Thyroid gland (tissue), 4 donors: Measurements from ENCODE around the gene COL20A1. TPM values are rescaled to one million over a fixed set of nuclear protein-coding genes. Genes with fewer than 3 reads are reported as not detected.

Experiments
- DNase-seq, 2 donors: peaks; one replicate each; pipeline ENCODE4 v3.0.0-alpha.2; 2019
- H3K27ac ChIP-seq, 3 donors: fragments of 200-600 bp; sonication (generic); 1 replicate in 2 of 3; 2 replicates in 1 of 3; pipeline ENCODE4 v1.5.1; 2016 to 2019; ENCODE audit warnings: mild to moderate bottlenecking in 1 of 3, moderate library complexity in 1 of 3
- H3K27me3 ChIP-seq: fragments of 200-600 bp; sonication (generic); one replicate; pipeline ENCODE4 v1.5.1; 2019
- H3K36me3 ChIP-seq, 2 donors: fragments of 200-600 bp; sonication (generic); one replicate each; pipeline ENCODE4 v1.5.1; 2016 to 2019
- H3K4me1 ChIP-seq, 2 donors: fragments of 200-600 bp; sonication (generic); one replicate each; pipeline ENCODE4 v1.5.1; 2017 to 2019
- H3K4me3 ChIP-seq, 3 donors: fragments of 200-600 bp; sonication (generic); replicated peaks in 1 of 3; 1 replicate in 2 of 3; 2 replicates in 1 of 3; pipeline ENCODE4 v1.5.1; 2016; ENCODE audit warnings: mild to moderate bottlenecking in 1 of 3
- H3K9me3 ChIP-seq: fragments of 200-600 bp; sonication (generic); one replicate; pipeline ENCODE4 v1.5.1; 2017
- POLR2A ChIP-seq, 2 donors: fragments of 450-650 bp; IDR thresholded peaks; one replicate each; pipeline ENCODE4 v1.6.1; 2017; ENCODE audit warnings: antibody characterized with exemption in 2 of 2, mild to moderate bottlenecking in 2 of 2, moderate library complexity in 1 of 2
- WGBS, 2 donors: methylation state at CpG; one replicate each; pipeline ENCODE4 v1.1.5; 2017; 5-methylcytosine and 5-hydroxymethylcytosine counted together
- intact Hi-C: fragments of 100-400 bp; cut with DNase I; formaldehyde crosslinking; loops from one replicate; pipeline ENCODE4 v1.15.1; 2023
- total RNA-seq, 4 donors: library from RNA; depleted of rRNA; stranded (reverse); fragments of >200 nt; gene quantifications; one replicate each; pipeline ENCODE4 v1.2.3, GENCODE V29; 2016
- TF ChIP-seq, protein P1 (sequence below), 6 experiments: fragments of 200-600 bp in 3 of 6; fragments of 450-650 bp in 3 of 6; sonication (generic) in 3 of 6; IDR thresholded peaks; one replicate each; pipeline ENCODE4 v1.5.1; 2016 to 2019; ENCODE audit warnings: antibody characterized with exemption in 6 of 6, mild to moderate bottlenecking in 2 of 6, inconsistent platforms in 1 of 6, moderate library complexity in 1 of 6

Gene COL20A1
- total RNA-seq, 4 donors from 2014 or later: 0.13 TPM; not detected in 3

DNA sequence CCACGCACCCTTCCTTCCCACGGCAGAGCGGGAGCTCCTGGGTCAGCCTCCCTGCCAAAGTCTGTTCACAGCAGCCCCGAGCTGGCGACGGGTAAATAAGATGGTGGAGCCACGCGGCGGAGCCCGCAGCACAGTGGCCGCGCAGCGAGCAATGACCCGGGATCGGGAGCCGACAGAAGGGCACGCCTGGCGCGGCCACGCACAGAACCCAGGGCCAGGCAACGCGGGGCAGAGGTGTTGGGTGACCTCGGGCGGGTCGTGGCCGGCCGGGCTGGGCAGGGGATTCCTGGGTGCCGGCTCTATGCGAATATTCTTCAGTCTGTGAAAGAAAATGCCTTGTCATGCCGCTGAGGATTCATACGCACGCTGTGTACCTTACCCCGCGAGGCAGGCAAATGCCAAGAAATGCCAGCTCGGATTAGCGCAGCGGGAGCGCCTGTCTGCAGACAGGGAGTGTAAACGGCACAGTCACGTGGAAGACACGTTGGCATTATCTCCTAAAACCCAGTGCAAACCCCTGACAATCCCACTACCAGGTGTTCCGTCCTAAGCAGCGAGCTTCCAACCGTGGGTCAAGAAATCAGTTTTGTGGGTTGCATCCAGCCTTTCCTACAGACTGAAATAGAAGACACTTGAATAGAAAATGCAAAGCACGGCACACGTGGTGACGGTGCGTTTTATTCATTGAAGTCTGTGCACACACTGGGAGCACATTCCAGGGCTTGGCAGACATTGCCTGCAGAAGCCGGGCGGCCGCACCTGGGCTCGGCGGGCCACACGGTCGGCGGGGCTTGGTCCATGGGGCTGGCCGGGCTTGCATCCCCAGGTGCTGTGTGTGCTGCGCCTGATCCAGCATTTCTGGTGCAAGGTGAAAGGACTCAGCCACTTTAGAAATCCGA lies 49.8 kb downstream of the COL20A1 start:
- WGBS, 2 donors: 92 to 94% methylated on average over 50 to 59 of the region's 59 CpGs
- intact Hi-C loops: no loop called here
- H3K9me3 ChIP-seq: no peaks in the 10 kb centered on the region
- no peak overlapping the region for H3K27ac ChIP-seq
- no peak for DNase-seq
- H3K27me3 ChIP-seq: no peaks in the 10 kb centered on the region
- no peak for TF ChIP-seq POLR2A (IDR thresholded peaks at IDR 0.05)
- TF ChIP-seq, protein P1, sequence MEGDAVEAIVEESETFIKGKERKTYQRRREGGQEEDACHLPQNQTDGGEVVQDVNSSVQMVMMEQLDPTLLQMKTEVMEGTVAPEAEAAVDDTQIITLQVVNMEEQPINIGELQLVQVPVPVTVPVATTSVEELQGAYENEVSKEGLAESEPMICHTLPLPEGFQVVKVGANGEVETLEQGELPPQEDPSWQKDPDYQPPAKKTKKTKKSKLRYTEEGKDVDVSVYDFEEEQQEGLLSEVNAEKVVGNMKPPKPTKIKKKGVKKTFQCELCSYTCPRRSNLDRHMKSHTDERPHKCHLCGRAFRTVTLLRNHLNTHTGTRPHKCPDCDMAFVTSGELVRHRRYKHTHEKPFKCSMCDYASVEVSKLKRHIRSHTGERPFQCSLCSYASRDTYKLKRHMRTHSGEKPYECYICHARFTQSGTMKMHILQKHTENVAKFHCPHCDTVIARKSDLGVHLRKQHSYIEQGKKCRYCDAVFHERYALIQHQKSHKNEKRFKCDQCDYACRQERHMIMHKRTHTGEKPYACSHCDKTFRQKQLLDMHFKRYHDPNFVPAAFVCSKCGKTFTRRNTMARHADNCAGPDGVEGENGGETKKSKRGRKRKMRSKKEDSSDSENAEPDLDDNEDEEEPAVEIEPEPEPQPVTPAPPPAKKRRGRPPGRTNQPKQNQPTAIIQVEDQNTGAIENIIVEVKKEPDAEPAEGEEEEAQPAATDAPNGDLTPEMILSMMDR (IDR thresholded peaks at IDR 0.05): no peak
- no peaks in the 10 kb centered on the region for H3K36me3 ChIP-seq
- peaks cover 11 to 17% of the 10 kb centered on the region in 2 donors for H3K4me1 ChIP-seq
- H3K4me3 ChIP-seq: no peak overlapping the region

DNA sequence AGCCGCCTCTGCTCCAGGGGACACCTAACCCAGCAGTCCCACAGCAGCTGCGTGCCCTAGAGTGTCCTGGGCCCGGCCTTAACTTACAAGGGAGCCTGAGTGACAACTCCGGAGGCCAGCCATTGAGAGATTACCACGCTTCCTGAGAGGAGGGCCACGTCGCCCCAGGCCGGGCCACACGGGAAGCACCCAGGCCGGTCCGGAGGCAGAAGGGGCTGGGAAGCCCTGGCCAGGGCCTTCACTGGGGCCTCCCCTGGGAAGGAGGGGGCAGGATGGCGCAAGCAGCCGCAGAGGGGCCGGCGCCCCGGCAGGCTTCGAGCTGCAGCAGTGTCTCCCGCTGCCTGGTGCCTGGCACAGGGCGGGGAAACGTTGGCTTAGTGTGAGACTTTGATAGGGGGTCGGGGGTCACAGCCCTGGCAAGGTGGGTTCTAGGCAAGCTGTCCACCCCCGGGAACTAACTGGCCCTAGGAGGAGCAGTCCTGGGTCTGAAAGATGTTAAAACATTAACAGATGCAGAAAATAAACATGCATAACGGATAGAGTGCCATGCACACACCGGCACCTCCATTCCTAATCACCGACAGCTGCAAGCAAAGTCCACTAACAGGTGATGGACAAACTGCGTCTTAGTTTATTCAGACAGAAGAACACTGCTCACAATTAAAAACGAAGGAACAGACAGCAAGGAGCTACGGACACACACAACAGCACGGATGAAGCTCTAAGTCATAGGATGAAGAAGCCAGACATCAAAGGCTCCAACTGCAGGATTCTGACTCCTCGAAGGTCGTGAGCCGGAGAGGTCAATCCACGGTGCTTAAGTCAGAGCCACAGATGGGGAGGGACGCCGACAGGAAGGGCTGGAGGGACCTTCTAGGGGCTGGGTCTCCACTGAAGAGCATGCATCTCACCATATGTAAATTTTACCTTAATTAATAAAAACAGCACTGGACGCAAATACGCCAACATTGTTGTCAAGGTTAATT lies 50.8 kb downstream of the COL20A1 start:
- H3K9me3 ChIP-seq: no peaks in the 10 kb centered on the region
- TF ChIP-seq, protein P1 (IDR thresholded peaks at IDR 0.05): no peak
- no peak for TF ChIP-seq POLR2A (IDR thresholded peaks at IDR 0.05)
- H3K36me3 ChIP-seq: no peaks in the 10 kb centered on the region
- intact Hi-C loops: no loop called here
- DNase-seq: no peak
- peaks cover 11 to 17% of the 10 kb centered on the region in 2 donors for H3K4me1 ChIP-seq
- WGBS, 2 donors: 75 to 82% methylated on average over 26 to 30 of the region's 37 CpGs
- no peaks in the 10 kb centered on the region for H3K27me3 ChIP-seq
- no peak overlapping the region for H3K4me3 ChIP-seq
- H3K27ac ChIP-seq: no peak overlapping the region

GRCh38 chr20:63344616-63345327 lies 51.8 kb downstream of the COL20A1 start:
- intact Hi-C loops: no loop called here
- no peaks in the 10 kb centered on the region for H3K9me3 ChIP-seq
- no peak overlapping the region for H3K4me3 ChIP-seq
- WGBS, 2 donors: 73 to 79% methylated on average over 17 to 20 of the region's 21 CpGs
- DNase-seq: no peak
- peaks cover 11 to 17% of the 10 kb centered on the region in 2 donors for H3K4me1 ChIP-seq
- no peaks in the 10 kb centered on the region for H3K36me3 ChIP-seq
- TF ChIP-seq POLR2A (IDR thresholded peaks at IDR 0.05): no peak
- TF ChIP-seq, protein P1 (IDR thresholded peaks at IDR 0.05): no peak
- no peak overlapping the region for H3K27ac ChIP-seq
- H3K27me3 ChIP-seq: no peaks in the 10 kb centered on the region

DNA sequence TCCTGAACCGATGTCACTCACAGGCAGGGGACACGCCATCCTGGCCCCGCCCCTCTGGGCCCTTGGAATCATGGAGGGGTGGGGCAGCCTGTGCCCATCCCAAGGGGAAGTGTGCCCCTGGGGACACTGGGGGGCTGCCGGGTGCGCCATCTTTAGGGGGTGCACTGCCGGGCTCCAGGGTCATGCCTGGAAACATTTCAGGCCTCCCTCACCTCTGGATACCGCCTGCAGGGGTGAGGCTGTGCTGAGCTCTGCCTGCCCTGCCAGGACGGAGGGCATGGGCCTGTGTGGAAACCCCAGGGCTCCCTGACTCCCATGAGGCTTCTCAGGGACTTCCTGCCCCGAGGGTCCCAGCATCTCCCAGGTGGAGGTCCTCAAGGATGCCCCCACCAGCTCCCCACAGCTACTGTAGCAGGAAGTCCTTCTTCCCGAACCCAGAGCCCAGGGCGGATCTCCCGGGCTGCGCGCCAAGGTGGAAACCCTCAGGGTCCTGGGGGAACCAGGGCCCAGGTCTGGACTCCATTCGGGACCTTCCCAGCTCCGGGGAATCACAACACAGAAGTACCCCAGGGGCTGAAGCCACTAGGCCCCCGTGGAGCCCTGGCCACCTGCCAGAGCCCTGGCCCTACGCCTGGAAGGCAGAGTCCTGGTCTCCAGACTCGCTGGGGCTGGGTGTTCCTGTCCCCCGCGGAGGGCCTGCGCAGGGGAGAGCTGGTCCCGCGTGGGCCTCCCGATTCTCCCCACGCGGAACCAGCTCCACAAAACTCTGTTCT lies 52.5 kb downstream of the COL20A1 start:
- intact Hi-C loops: no loop called here
- no peak overlapping the region for H3K4me3 ChIP-seq
- TF ChIP-seq, protein P1 (IDR thresholded peaks at IDR 0.05): no peak
- TF ChIP-seq POLR2A (IDR thresholded peaks at IDR 0.05): no peak
- no peaks in the 10 kb centered on the region for H3K27me3 ChIP-seq
- peaks cover 11 to 17% of the 10 kb centered on the region in 2 donors for H3K4me1 ChIP-seq
- DNase-seq: peak; percentile 83
- WGBS, 2 donors: 19 to 27% methylated on average over 16 to 21 of the region's 27 CpGs
- no peak overlapping the region for H3K27ac ChIP-seq
- no peaks in the 10 kb centered on the region for H3K36me3 ChIP-seq
- no peaks in the 10 kb centered on the region for H3K9me3 ChIP-seq
